Activated CD8-positive, alpha-beta memory T cell treated with anti-CD3 and anti-CD28 coated beads for 36 hours (primary cell): ENCODE measurements around the gene IFNL1. TPM values are rescaled to one million over a fixed set of nuclear protein-coding genes. Genes with fewer than 3 reads are reported as not detected.
"Not testable (repeated sequence)": the region's sequence is repeated elsewhere in the genome, so short reads cannot be mapped to it uniquely, and the experiment has no call there.

Experiments
- CTCF ChIA-PET: fragments of 350-600 bp; sonication (Branson Sonifier 250); formaldehyde crosslinking; loops from one replicate; lab custom pipeline; 2021; ENCODE audit warnings: antibody characterized with exemption; lab: Charles Lee
- POLR2A ChIA-PET: fragments of 350-600 bp; sonication (Branson Sonifier 250); formaldehyde crosslinking; loops from one replicate; lab custom pipeline; 2021; ENCODE audit warnings: antibody characterized with exemption; lab: Charles Lee
- total RNA-seq, 2 experiments: library from RNA; stranded (reverse); gene quantifications; one replicate each; pipeline ENCODE4 v1.2.3, GENCODE V29; 2021

IFNL1 gene
- total RNA-seq, result not detected

DNA sequence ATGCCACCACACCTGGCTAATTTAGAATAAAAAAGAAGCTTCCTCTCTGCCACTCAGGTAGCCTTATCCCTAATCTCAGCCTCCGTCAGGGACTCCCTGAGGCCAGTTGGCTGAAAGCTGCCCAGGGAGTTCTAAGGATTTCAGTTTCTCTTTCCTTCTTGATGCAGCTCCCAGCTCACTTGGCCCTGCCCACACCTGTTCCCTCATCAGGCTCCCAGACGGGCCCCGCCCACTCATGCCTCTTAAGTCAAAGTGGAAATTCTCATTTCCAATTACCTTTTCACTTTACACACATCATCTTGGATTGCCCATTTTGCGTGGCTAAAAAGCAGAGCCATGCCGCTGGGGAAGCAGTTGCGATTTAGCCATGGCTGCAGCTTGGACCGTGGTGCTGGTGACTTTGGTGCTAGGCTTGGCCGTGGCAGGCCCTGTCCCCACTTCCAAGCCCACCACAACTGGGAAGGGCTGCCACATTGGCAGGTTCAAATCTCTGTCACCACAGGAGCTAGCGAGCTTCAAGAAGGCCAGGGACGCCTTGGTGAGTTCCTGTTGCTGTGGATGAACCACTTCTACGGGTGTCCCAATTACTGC lies at the start of gene IFNL1:
Gene IFNL1, plus strand, starts transcription at position 353 of the 591 bp plus-strand sequence. Its CDS starts 15 bp downstream, at position 368.
- ChIA-PET CTCF (no interaction called here), POLR2A (no interaction called here)

DNA sequence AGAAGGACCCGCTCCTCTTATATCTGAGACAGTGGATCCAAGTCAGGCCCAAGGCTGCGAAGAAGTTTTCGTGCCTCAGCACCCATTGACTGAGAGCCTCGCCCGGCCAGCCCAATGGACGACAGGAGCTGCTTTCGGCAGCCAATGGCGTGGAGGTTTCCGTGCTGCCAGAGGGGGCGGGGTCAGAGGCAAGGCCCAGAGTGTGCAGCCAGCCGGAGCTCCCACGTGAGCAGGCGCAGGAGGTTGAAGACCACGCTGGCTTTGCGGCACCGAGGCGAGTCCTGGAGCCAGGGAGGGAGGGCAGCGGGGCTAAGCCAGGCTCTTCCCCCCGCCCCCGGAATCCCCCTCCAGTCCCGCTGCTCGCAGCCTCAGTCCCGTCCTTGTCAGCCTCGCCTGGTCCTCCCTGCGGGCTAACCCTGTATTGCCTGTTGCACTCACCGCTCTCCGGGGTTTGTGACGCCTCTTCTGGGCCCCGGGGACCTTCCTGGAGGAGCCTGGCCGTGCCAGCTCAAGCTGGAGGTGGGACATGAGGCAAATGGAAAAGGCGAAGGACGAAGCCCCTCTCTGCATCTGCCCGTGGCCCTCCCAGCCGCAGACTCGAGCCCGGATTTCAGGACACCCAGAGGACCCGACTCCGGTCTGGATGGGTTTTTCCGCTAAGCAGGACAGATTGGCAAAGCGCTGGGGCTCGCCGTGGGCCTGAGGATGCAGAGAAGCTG lies 49.1 kb upstream of the IFNL1 start:
- ChIA-PET CTCF (interaction anchor here (0.6 kb wide), 1 partner anchor 65 kb away, joined by 3 read pairs; no protein-coding TSS in a partner anchor), POLR2A (no interaction called here)

GRCh38 chr19:39247701-39248664 lies 48.2 kb upstream of the IFNL1 start:
- ChIA-PET CTCF (interaction anchor here (0.6 kb wide), 1 partner anchor 64 kb away, joined by 3 read pairs; no protein-coding TSS in a partner anchor), POLR2A (no interaction called here)

GRCh38 chr19:39248806-39249205 lies 47.4 kb upstream of the IFNL1 start, which contains the start of gene IFNL4:
Gene IFNL4 (minus strand): TSS chr19:39248856.
- POLR2A ChIA-PET, result no interaction called here
- CTCF ChIA-PET, result no interaction called here

DNA sequence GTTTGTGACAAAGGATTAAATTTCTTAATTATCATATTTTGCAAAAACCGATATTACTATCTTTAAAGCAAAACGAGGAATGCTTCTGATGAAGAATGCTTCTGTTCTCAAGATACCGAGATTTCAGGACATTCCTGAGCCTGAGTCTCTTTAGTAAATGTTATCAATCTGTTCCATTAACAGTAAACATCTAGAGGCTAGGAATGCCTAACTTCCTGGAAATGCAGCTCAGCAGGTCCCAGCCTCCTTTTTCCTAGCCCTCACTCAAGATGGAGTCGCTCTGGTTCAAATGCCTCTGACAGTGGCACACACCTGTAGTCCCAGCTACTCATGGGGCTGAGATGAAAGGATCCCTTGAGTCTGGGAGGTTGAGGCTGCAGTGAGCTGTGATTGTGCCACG lies 45.1 kb upstream of the IFNL1 start:
- ChIA-PET CTCF (no interaction called here), POLR2A (no interaction called here)

- ChIA-PET CTCF (interaction anchor here (1.4 kb wide), 1 partner anchor 84 kb away, joined by 4 read pairs; the partner anchor contains the start of gene GMFG), POLR2A (interaction anchor here (0.7 kb wide), 1 partner anchor 208 kb away, joined by 7 read pairs; no protein-coding TSS in a partner anchor)
These were observed 44.4 kb upstream of the IFNL1 start for GRCh38 chr19:39251846-39252245.

GRCh38 chr19:39252458-39252857 lies 43.7 kb upstream of the IFNL1 start:
- ChIA-PET CTCF (interaction anchor here (1.4 kb wide), 1 partner anchor 83 kb away, joined by 4 read pairs; the partner anchor contains the start of gene GMFG), POLR2A (no interaction called here)

DNA sequence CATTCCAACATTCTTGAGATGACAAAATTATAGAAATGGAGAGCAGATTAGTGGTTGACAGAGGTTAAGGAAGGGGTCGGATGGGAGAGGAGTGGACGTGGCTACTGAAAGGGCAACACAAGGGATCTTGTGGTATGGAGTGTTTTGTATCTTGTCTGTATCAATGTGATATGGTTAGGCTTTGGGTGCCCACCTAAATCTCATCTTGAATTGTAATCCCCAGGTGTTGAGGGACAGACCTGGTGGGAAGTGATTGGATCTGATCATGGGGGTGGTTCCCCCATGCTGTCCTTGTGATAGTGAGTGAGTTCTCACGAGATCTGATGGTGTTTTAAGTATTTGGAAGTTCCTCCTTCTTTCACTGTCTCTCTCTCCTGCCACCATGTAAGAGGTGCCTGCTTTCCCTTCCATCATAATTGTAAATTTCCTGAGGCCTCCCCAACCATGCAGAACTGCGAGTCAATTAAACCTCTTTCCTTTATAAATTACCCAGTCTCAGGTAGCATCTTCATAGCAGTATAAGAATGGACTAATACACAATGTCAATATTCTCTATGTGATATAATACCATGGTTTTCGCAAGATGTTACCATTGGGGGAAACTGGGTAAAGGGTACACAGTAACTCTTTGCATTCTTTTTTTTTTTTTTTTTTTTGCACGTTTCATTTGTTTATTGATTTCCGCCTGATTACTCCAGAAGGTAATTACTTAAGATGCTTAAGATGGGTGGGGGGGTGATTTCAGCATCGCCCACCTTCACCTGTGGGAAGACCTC lies 42.6 kb upstream of the IFNL1 start:
- ChIA-PET POLR2A (no interaction called here), CTCF (no interaction called here)

- POLR2A ChIA-PET, result no interaction called here
- CTCF ChIA-PET, result no interaction called here
These were observed 41.5 kb upstream of the IFNL1 start for GRCh38 chr19:39254531-39255345.

DNA sequence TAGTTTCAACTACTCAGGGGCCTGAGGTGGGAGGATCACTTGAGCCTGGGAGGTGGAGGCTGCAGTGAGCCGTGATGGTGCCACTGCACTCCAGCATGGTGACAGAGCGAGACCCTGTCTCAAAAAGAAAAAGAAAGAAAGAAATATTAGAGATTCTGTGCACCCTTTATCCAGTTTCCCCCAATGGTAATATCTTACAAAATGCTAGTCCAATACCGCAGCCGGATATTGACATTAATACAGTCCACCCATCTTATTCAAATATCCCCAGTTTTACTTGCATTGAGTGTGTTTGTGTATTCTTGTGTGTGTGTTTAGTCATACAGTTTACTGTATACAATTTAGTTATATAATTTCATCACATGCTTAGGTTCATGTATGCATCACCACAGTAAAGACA lies 39.0 kb upstream of the IFNL1 start:
- CTCF ChIA-PET, result no interaction called here
- POLR2A ChIA-PET, result no interaction called here

GRCh38 chr19:39261704-39262103 lies 34.5 kb upstream of the IFNL1 start:
- CTCF ChIA-PET, result interaction anchor here (0.7 kb wide), 1 partner anchor 100 kb away, joined by 3 read pairs; no protein-coding TSS in a partner anchor
- POLR2A ChIA-PET, result interaction anchor here (0.7 kb wide), 1 partner anchor 108 kb away, joined by 3 read pairs; no protein-coding TSS in a partner anchor

DNA sequence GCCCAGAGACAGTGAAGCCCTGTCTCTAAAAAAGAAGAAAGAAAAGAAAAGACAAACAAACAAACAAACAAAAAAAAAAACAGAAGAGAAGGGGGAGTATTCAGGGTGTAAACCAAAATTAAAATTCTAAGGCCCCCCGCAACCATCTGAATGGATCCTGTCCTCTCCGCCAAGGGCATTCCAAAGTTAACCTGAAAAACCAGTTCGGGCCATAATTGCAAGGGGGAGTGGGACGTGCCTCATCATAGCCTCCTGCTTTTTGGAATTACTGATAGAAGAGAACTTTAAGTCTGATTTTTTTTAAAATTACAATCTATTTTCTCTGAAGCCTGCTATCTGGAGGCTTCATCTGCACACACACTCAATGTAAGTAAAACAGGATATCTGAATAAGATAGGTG lies 33.7 kb upstream of the IFNL1 start:
- POLR2A ChIA-PET, result no interaction called here
- CTCF ChIA-PET, result interaction anchor here (0.7 kb wide), 1 partner anchor 99 kb away, joined by 3 read pairs; no protein-coding TSS in a partner anchor

DNA sequence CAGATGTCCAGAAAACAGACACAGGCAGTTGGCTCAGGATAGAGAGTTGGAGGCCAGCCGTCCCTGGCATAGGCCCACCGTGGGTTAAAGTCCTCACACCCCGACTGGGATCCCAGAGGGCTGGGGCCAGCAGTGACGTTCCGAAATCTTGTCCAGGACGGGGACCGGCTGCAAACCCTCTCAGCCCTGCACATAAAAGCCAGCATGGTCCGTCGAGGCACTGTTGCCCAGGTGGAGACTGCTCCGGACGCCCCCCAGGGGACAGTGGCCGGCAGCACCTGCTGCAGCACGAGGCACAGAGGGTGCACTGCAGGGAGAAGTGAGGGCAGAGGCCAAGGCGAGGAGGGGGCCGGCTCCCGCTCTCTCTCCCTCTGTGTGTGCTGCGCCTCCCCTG lies 32.3 kb upstream of the IFNL1 start:
- ChIA-PET CTCF (no interaction called here), POLR2A (no interaction called here)

DNA sequence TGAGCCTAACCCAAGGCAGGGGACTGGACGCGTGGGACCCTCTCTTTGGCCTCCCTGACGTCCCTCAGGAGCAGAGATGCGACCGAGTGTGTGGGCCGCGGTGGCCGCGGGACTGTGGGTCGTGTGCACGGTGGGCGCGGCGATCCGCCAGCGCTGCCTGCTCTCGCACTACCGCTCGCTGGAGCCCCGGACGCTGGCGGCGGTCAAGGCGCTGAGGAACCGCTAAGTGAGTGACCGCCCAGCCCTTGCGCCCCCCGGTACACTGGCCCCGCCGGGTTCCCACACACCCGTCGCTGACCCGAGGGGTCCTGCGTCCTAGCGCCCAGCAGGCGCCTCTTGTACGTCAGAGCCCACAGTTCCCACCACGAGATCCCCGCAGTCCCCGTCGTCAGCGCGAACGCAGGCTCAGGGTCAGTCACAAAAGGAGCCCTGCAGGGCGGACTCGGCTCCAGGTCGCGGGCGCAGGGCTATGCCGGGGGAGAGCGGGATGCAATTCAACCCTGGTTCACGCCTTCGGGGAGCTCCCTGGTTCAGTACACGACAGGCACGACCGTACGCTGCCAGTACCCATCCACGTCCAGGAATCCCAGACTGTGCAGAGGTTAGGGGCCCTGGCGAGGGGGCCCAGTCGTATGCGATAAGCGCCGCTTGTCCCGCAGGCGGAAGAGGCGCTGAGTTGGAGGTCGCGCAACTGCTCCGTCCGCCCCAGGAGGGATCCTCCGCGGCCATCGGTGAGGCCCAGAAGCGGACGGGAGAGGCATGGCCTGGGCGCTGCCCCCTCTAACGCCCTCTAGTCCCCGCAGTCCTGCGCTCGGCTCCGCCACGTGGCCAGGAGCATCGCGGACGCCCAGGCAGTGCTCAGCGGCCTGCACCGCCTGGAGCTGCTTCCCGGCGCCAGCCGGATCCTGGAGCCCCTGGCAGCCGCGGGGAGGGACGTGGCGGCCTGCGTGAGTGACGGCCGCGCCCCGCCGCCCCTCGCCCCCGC lies 31.6 kb upstream of the IFNL1 start:
- ChIA-PET POLR2A (no interaction called here), CTCF (interaction anchor here (0.6 kb wide), 1 partner anchor 143 kb away, joined by 3 read pairs; no protein-coding TSS in a partner anchor)

DNA sequence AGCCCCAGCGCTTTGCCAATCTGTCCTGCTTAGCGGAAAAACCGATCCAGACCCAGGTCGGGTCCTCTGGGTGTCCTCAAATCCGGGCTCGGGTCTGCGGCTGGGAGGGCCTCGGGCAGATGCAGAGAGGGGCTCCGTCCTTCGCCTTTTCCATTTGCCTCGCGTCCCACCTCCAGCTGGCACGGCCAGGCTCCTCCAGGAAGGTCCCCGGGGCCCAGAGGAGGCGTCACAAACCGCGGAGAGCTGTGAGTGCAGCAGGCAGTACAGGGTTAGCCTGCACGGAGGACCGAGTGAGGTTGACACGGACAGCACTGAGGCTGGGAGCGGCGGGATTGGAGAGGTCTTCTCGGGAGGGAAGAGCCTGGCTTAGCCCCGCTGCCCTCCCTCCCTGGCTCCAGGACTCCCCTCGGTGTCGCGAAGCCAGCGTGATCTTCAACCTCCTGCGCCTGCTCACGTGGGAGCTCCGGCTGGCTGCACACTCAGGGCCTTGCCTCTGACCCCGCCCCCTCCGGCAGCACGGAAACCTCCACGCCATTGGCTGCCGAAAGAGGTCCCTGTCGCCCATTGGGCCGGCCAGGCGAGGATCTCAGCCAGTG lies 30.8 kb upstream of the IFNL1 start:
- ChIA-PET POLR2A (no interaction called here), CTCF (interaction anchor here (0.6 kb wide), 1 partner anchor 144 kb away, joined by 3 read pairs; no protein-coding TSS in a partner anchor)

- CTCF ChIA-PET, POLR2A ChIA-PET: not testable (repeated sequence)
These were observed 28.1 kb upstream of the IFNL1 start, which contains the start of gene IFNL2 for GRCh38 chr19:39268085-39268484. Gene IFNL2 (plus strand): TSS chr19:39268396. CDS start chr19:39268569, 173 bp downstream.
